Psoas muscle (tissue), 8 donors: ENCODE results near the gene CREB3L1. TPM values are rescaled to one million over a fixed set of nuclear protein-coding genes. Genes with fewer than 3 reads are reported as not detected.
A peak's percentile ranks its signal among the peaks of the same experiment; 100 is the strongest.

Experiments used
- ATAC-seq, 4 donors: fragments of 200-7000 bp; cut with Tn5 transposase; one replicate each; pipeline ENCODE4 v1.9.1; 2020; ENCODE audit warnings: moderate library complexity in 3 of 4, mild to moderate bottlenecking in 2 of 4
- DNase-seq, 2 donors: peaks; one replicate each; pipeline ENCODE4 v3.0.0-alpha.2; 2020
- H3K27ac ChIP-seq: fragments of 200-600 bp; one replicate; pipeline ENCODE4 v1.8.0; 2022
- H3K27me3 ChIP-seq, 3 donors: fragments of 200-600 bp in 1 of 3; one replicate each; pipeline versions ENCODE4 v1.6.1 to v1.8.0; 2013 to 2022; ENCODE audit warnings: low read length in 2 of 3, mild to moderate bottlenecking in 2 of 3, moderate library complexity in 1 of 3; ENCODE audit not compliant: insufficient read depth in 3 of 3
- H3K36me3 ChIP-seq, 2 donors: fragments of 200-600 bp in 1 of 2; one replicate each; pipeline versions ENCODE4 v1.6.1 to v1.8.0; 2013 to 2022; ENCODE audit warnings: low read depth in 1 of 2, mild to moderate bottlenecking in 1 of 2, moderate library complexity in 1 of 2; ENCODE audit not compliant: insufficient read depth in 1 of 2
- H3K4me1 ChIP-seq: fragments of 200-600 bp; one replicate; pipeline ENCODE4 v1.8.0; 2022
- H3K4me3 ChIP-seq: fragments of 200-600 bp; one replicate; pipeline ENCODE4 v1.8.0; 2022; ENCODE audit warnings: mild to moderate bottlenecking
- H3K9me3 ChIP-seq: fragments of 200-600 bp; one replicate; pipeline ENCODE4 v1.8.0; 2022
- WGBS, 3 donors: extraction: QIAGEN DNeasy Blood & Tissue Kit; methylation state at CpG; one replicate each; pipeline versions ENCODE4 v1.1.6 to v1.1.7; 2013; 5-methylcytosine and 5-hydroxymethylcytosine counted together
- intact Hi-C, 2 donors: fragments of 100-400 bp; cut with DNase I; formaldehyde crosslinking; loops; one replicate each; pipeline versions ENCODE4 v1.11.0 to v1.14.2; 2022
- polyA plus RNA-seq, 3 donors: library from polyadenylated mRNA; stranded (reverse); fragments of 200-250 nt; gene quantifications; one replicate each; pipeline ENCODE4 v1.2.3, GENCODE V29; 2013
- total RNA-seq, 4 donors: library from RNA; stranded (reverse); fragmentation: NEBNext Ultra II Directional in 2 of 4; extraction: Animal tissue kit (Norgen Biotek cat#: 25700) in 2 of 4; gene quantifications; one replicate each; pipeline versions ENCODE4 v1.2.1 to v1.2.4, GENCODE V29; 2021 to 2023
- TF ChIP-seq, protein P1 (sequence below): fragments of 200-600 bp; IDR thresholded peaks from one replicate; pipeline ENCODE4 v1.8.0; 2022; ENCODE audit warnings: antibody characterized with exemption
- donor health status: healthy with polysubstance abuse.
- donor health status: DM: no; HTN: no; CAD: no; lungs with moderate emphysema.
- donor health status: Bipolar disorder and iron deficiency.
- donor health status: healthy.
- donor health status: DM: yes; HTN: yes; CAD: no.
- donor health status: DM: no; HTN: no; CAD: no.
- donor health status: DM: no; HTN: no; CAD: no.
- donor health status: DM: yes; HTN: yes; CAD: no.

The CREB3L1 gene
- total and polyA plus RNA-seq, 7 donors: 1.4 to 6.9 (median 2.2) TPM

DNA sequence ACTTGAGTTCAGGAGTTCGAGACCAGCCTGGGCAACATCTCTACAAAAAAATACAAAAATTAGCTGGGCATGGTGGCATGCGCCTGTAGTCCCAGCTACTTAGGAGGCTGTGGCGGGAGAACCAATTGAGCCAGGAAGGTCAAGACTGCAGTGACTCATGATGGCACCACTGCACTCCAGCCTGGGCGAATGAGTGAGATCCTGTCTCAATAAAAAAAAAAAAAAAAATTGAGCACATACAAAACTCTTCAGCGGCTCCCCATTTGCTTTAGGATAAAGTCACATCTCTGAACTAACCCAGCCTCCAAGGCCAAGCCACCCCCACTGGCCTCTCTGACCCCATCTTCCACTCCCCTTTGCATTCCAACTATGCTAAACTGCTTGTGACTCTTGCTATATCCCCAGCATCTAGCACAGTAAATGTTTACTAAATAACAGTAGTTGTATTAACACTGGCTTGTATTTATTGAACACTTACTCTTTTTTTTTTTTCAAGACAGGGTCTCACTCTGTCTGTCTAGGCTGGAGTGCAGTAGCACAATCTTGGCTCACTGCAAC, 28.9 kb downstream of the CREB3L1 start:
- H3K9me3 ChIP-seq: no peaks in the 10 kb centered on the region
- intact Hi-C loops: no loop called here
- no peak overlapping the region for H3K4me3 ChIP-seq
- ATAC-seq: no peak
- H3K27ac ChIP-seq: no peak overlapping the region
- 81 to 91% (median 88%) methylated on average over 5 of the region's 5 CpGs for WGBS, 3 donors
- H3K4me1 ChIP-seq: no peaks in the 10 kb centered on the region
- TF ChIP-seq, protein P1, sequence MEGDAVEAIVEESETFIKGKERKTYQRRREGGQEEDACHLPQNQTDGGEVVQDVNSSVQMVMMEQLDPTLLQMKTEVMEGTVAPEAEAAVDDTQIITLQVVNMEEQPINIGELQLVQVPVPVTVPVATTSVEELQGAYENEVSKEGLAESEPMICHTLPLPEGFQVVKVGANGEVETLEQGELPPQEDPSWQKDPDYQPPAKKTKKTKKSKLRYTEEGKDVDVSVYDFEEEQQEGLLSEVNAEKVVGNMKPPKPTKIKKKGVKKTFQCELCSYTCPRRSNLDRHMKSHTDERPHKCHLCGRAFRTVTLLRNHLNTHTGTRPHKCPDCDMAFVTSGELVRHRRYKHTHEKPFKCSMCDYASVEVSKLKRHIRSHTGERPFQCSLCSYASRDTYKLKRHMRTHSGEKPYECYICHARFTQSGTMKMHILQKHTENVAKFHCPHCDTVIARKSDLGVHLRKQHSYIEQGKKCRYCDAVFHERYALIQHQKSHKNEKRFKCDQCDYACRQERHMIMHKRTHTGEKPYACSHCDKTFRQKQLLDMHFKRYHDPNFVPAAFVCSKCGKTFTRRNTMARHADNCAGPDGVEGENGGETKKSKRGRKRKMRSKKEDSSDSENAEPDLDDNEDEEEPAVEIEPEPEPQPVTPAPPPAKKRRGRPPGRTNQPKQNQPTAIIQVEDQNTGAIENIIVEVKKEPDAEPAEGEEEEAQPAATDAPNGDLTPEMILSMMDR: no peak
- no peaks in the 10 kb centered on the region for H3K27me3 ChIP-seq
- no peaks in the 10 kb centered on the region for H3K36me3 ChIP-seq
- no peak for DNase-seq

- no peaks in the 10 kb centered on the region for H3K27me3 ChIP-seq
- no peaks in the 10 kb centered on the region for H3K36me3 ChIP-seq
- intact Hi-C loops: no loop called here
- WGBS, 3 donors: 81 to 87% (median 85%) methylated on average over 3 of the region's 3 CpGs
- no peaks in the 10 kb centered on the region for H3K9me3 ChIP-seq
- ATAC-seq (peak in 1 of 4 donors; percentile 12), DNase-seq (no peak)
- H3K4me1 ChIP-seq: no peaks in the 10 kb centered on the region
- H3K4me3 ChIP-seq: no peak overlapping the region
- no peak overlapping the region for H3K27ac ChIP-seq
- TF ChIP-seq, protein P1: no peak
Observed at GRCh38 chr11:46307369-46307768, 29.9 kb downstream of the CREB3L1 start.

- Histone ChIP-seq H3K36me3 (no peaks in the 10 kb centered on the region), H3K4me1 (no peaks in the 10 kb centered on the region), H3K9me3 (no peaks in the 10 kb centered on the region), H3K27ac (no peak overlapping the region), H3K4me3 (no peak overlapping the region), H3K27me3 (no peaks in the 10 kb centered on the region)
- intact Hi-C loops: loop anchor here (1.0 to 2.0 kb wide), 2 partner anchors 69 kb away; no protein-coding TSS in a partner anchor
- ATAC-seq: no peak
- WGBS, 3 donors: 68 to 78% (median 77%) methylated on average over 13 to 14 of the region's 14 CpGs
- TF ChIP-seq, protein P1: no peak
- DNase-seq: no peak
Observed at GRCh38 chr11:46307785-46308341, 30.4 kb downstream of the CREB3L1 start.

DNA sequence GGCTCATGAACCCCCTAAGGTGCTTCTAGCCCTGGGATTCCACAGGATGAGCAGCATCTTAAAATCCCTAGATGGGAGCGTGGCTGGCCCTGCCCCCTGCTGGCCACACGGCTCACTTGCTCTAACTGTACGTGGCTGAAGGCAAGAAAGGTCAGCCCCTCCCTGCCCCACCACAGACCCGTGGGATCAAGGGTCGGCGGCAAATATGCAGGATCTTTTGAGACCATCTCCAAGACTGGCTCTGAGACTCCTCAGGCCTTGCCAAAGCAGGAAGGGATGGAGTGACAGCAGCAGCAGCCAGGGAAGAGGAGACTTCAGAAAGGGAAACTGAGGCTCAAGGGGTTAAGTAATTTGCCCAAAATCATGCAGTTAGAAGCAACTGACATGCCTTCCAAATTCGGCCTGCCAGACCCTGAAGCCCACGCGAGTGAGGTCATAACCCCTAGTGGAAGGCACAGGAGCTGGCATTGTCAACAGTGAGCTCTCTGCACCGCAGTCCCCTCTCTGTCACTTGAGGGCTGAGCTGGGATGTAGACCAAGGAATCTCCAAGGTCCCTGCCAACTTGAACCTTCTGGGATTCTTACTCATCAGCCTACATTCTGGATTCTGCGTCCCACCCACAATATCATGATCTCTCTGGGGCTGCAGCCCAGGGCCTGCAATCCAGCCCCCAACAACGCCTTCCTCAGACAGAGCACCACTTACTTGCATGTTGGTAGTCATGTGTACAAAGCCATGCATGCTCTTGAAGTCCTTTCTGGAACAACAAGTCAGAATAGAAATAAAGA, 31.4 kb downstream of the CREB3L1 start:
- Histone ChIP-seq H3K27ac (no peak overlapping the region), H3K4me3 (no peak overlapping the region), H3K9me3 (no peaks in the 10 kb centered on the region), H3K4me1 (no peaks in the 10 kb centered on the region), H3K36me3 (no peaks in the 10 kb centered on the region), H3K27me3 (no peaks in the 10 kb centered on the region)
- TF ChIP-seq, protein P1: peak; percentile 89
- intact Hi-C loops: loop anchor here (1.0 to 2.0 kb wide), 2 partner anchors 70 kb away; no protein-coding TSS in a partner anchor
- ATAC-seq (peak; percentile 85 to 96 (median 90)), DNase-seq (peak; percentile 82 to 88)
- WGBS, 3 donors: 27 to 30% (median 27%) methylated on average over 12 of the region's 12 CpGs
